Measurements from ENCODE around the gene ACOT4.

ACOT4 gene

GRCh38 chr14:73594491-73594890 lies 2.8 kb downstream of the ACOT4 start (continued):
- no peak for TF ChIP-seq ZBTB7A (tag by site-specific recombination; IDR thresholded peaks at IDR 0.05; ENCODE audit: low read depth)
- TF ChIP-seq ZNF623 (tag by site-specific recombination; IDR thresholded peaks at IDR 0.05): peak; percentile 50
- TF ChIP-seq ZNF394 (tag by site-specific recombination; IDR thresholded peaks at IDR 0.05; ENCODE audit: borderline replicate concordance): peak; percentile 83
- 0 out of 2 replicates have a peak, but pooled peaks have one; percentile 19 for TF ChIP-seq ZNF664 (tag by site-specific recombination; IDR thresholded peaks at IDR 0.05)
- TF ChIP-seq ZNF404 (tag by site-specific recombination; IDR thresholded peaks at IDR 0.05): peak; percentile 44; the same call in 1 of the 2 replicates
- peak; percentile 43; the same call in 1 of the 2 replicates for TF ChIP-seq ZBTB11 (tag by site-specific recombination; conservative IDR thresholded peaks at IDR 0.05; ENCODE audit: low read depth)
- TF ChIP-seq ZNF518A (tag by site-specific recombination; conservative IDR thresholded peaks at IDR 0.05; ENCODE audit: low read depth): peak; percentile 72
- TF ChIP-seq ZNF501 (tag by site-specific recombination; IDR thresholded peaks at IDR 0.05): no peak
- TF ChIP-seq ZNF768 (tag by site-specific recombination; IDR thresholded peaks at IDR 0.05): no peak
- 0 out of 2 replicates have a peak, but pooled peaks have one; percentile 30 for TF ChIP-seq REST (tag by site-specific recombination; IDR thresholded peaks at IDR 0.05)
- no peak for TF ChIP-seq ZNF624 (tag by site-specific recombination; IDR thresholded peaks at IDR 0.05)
- TF ChIP-seq ZNF555 (tag by site-specific recombination; conservative IDR thresholded peaks at IDR 0.05): 0 out of 2 replicates have a peak, but pooled peaks have one; percentile 16
- no peak for TF ChIP-seq SCRT2 (tag by site-specific recombination; IDR thresholded peaks at IDR 0.05)
- TF ChIP-seq ZNF10 (tag by site-specific recombination; IDR thresholded peaks at IDR 0.05): no peak
- no peak for TF ChIP-seq ZNF433 (tag by site-specific recombination; IDR thresholded peaks at IDR 0.05; ENCODE audit: low read depth)
- peak; percentile 26; the same call in 1 of the 2 replicates for TF ChIP-seq ZNF140 (tag by site-specific recombination; IDR thresholded peaks at IDR 0.05)
